HCT116 (cell line): ENCODE measurements around the gene BAG1. TPM values are rescaled to one million over a fixed set of nuclear protein-coding genes. Genes with fewer than 3 reads are reported as not detected.

ENCODE experiments used
- ATAC-seq: fragments of 200-7000 bp; cut with Tn5 transposase; 2 replicates; pipeline ENCODE4 v1.9.1; 2020; ENCODE audit warnings: mild to moderate bottlenecking, moderate library complexity
- BruUV-seq: library from RNA; stranded (reverse); fragments of 400-500 nt; replicated peaks from 2 replicates; lab custom pipeline; 2021; lab: Mats Ljungman, UMichigan
- CTCF ChIA-PET: fragments of 300-600 bp; sonication (Branson Sonifier 250); formaldehyde crosslinking; loops from one replicate; lab custom pipeline; 2021; ENCODE audit warnings: antibody characterized with exemption; lab: Charles Lee
- POLR2A ChIA-PET: fragments of 300-600, 350-600 bp; sonication (Branson Sonifier 250); formaldehyde crosslinking; loops from one replicate; lab custom pipeline; 2021; ENCODE audit warnings: antibody characterized with exemption; lab: Charles Lee
- RAD21 ChIA-PET, 2 experiments: fragments of 300-600 bp; sonication (Branson Sonifier 250); formaldehyde crosslinking; loops; one replicate each; lab custom pipeline; 2023; ENCODE audit warnings: low total read pairs in 2 of 2; ENCODE audit not compliant: uncharacterized antibody in 2 of 2, unreplicated experiment in 2 of 2, low non-redundant PET in 1 of 2; lab: Charles Lee
- DNase-seq: peaks from one replicate; pipeline ENCODE4 v3.0.0-alpha.2; 2010; ENCODE audit warnings: low read depth, low spot score
- H2AFZ ChIP-seq: fragments of 200-600 bp; shearing (Covaris generic), sonication (generic); 2 replicates; pipeline ENCODE4 v1.6.1; 2017; ENCODE audit warnings: low read depth, mixed run types, mixed read lengths, antibody characterized with exemption, low read length; ENCODE audit not compliant: poor library complexity, severe bottlenecking
- H3K27ac ChIP-seq: 2 replicates; pipeline ENCODE4 v1.5.1; 2012; ENCODE audit warnings: low read depth, low read length
- H3K27me3 ChIP-seq: fragments of 200-600 bp; sonication (generic); 2 replicates; pipeline ENCODE4 v1.6.1; 2016; ENCODE audit warnings: mixed run types, low read length, mixed read lengths; ENCODE audit not compliant: insufficient read depth
- H3K36me3 ChIP-seq, 2 experiments: fragments of 200-500 bp in 1 of 2; fragments of 200-600 bp in 1 of 2; sonication (Bioruptor generic) in 1 of 2; sonication (generic) in 1 of 2; 2 replicates each; pipeline versions ENCODE4 v1.5.1 to v1.6.1; 2014 to 2016; ENCODE audit warnings: low read length in 2 of 2, inconsistent platforms in 1 of 2, mixed read lengths in 1 of 2, mixed run types in 1 of 2; ENCODE audit not compliant: insufficient read depth in 2 of 2, control insufficient read depth in 1 of 2
- H3K4me1 ChIP-seq, 2 experiments: fragments of 200-600 bp in 1 of 2; sonication (generic) in 1 of 2; 2 replicates each; pipeline versions ENCODE4 v1.5.1 to v1.6.1; 2012 to 2017; ENCODE audit warnings: low read length in 2 of 2, inconsistent platforms in 1 of 2, mild to moderate bottlenecking in 1 of 2, mixed read lengths in 1 of 2, mixed run types in 1 of 2, moderate library complexity in 1 of 2; ENCODE audit not compliant: insufficient read depth in 2 of 2, control insufficient read depth in 1 of 2
- H3K4me2 ChIP-seq: fragments of 200-600 bp; sonication (generic); 2 replicates; pipeline ENCODE4 v1.6.1; 2017; ENCODE audit warnings: mixed run types, low read length, mixed read lengths
- H3K4me3 ChIP-seq, 2 experiments: fragments of 200-600 bp in 1 of 2; sonication (generic) in 1 of 2; replicated peaks in 1 of 2; 2 replicates each; pipeline ENCODE4 v1.5.1; 2011 to 2016; ENCODE audit warnings: low read length in 2 of 2, control low read depth in 1 of 2, low read depth in 1 of 2, mild to moderate bottlenecking in 1 of 2, mixed read lengths in 1 of 2, mixed run types in 1 of 2
- H3K79me2 ChIP-seq: fragments of 200-600 bp; sonication (generic); 2 replicates; pipeline ENCODE4 v1.6.1; 2017; ENCODE audit warnings: mild to moderate bottlenecking, mixed run types, low read length, moderate library complexity, mixed read lengths; ENCODE audit not compliant: insufficient read depth
- H3K9ac ChIP-seq: fragments of 200-600 bp; sonication (generic); 2 replicates; pipeline ENCODE4 v1.6.1; 2016; ENCODE audit warnings: low read length, mixed read lengths
- H3K9me2 ChIP-seq: fragments of 200-600 bp; sonication (generic), shearing (Covaris generic); 2 replicates; pipeline ENCODE4 v1.6.1; 2017; ENCODE audit warnings: mixed run types, mild to moderate bottlenecking, moderate library complexity; ENCODE audit not compliant: insufficient read depth
- H3K9me3 ChIP-seq, 2 experiments: fragments of 200-500 bp in 1 of 2; fragments of 200-600 bp in 1 of 2; sonication (Bioruptor generic) in 1 of 2; sonication (generic) in 1 of 2; 2 replicates each; pipeline ENCODE4 v1.6.1; 2014 to 2017; ENCODE audit warnings: low read length in 2 of 2, mixed read lengths in 2 of 2, inconsistent platforms in 1 of 2, low read depth in 1 of 2, mild to moderate bottlenecking in 1 of 2, mixed run types in 1 of 2, moderate library complexity in 1 of 2; ENCODE audit not compliant: control insufficient read depth in 1 of 2, insufficient read depth in 1 of 2
- H4K20me1 ChIP-seq: fragments of 200-600 bp; sonication (generic), shearing (Covaris generic); 2 replicates; pipeline ENCODE4 v1.6.1; 2017; ENCODE audit warnings: mixed run types, mild to moderate bottlenecking, moderate library complexity; ENCODE audit not compliant: insufficient read depth
- CEBPB ChIP-seq: IDR thresholded peaks from 2 replicates; pipeline ENCODE4 v1.6.1; 2012; ENCODE audit warnings: low read depth
- EGR1 ChIP-seq: IDR thresholded peaks from 2 replicates; pipeline ENCODE4 v1.6.1; 2012; ENCODE audit warnings: low read depth
- ELF1 ChIP-seq: IDR thresholded peaks from 2 replicates; pipeline ENCODE4 v1.6.1; 2012; ENCODE audit warnings: low read depth, borderline replicate concordance
- EZH2 ChIP-seq: fragments of 200-600 bp; sonication (generic); IDR thresholded peaks from 2 replicates; pipeline ENCODE4 v1.6.1; 2017; ENCODE audit warnings: antibody characterized with exemption, mixed run types
- FOSL1 ChIP-seq: IDR thresholded peaks from 2 replicates; pipeline ENCODE4 v1.6.1; 2012; ENCODE audit warnings: low read depth
- JUND ChIP-seq: IDR thresholded peaks from 2 replicates; pipeline ENCODE4 v1.6.1; 2012
- POLR2A ChIP-seq: IDR thresholded peaks from 2 replicates; pipeline ENCODE4 v1.7.0; 2011; ENCODE audit warnings: borderline replicate concordance; ENCODE audit not compliant: insufficient read depth, insufficient read length; ENCODE audit errors: extremely low read depth
- POLR2AphosphoS5 ChIP-seq: IDR thresholded peaks from 2 replicates; pipeline ENCODE4 v1.6.1; 2011; ENCODE audit warnings: mild to moderate bottlenecking, low read depth, low read length, moderate library complexity
- RAD21 ChIP-seq: IDR thresholded peaks from 2 replicates; pipeline ENCODE4 v1.6.1; 2012; ENCODE audit warnings: low read depth, mild to moderate bottlenecking
- SIN3A ChIP-seq: IDR thresholded peaks from 2 replicates; pipeline ENCODE4 v1.6.1; 2012; ENCODE audit warnings: low read depth
- SP1 ChIP-seq: IDR thresholded peaks from 2 replicates; pipeline ENCODE4 v1.6.1; 2012; ENCODE audit warnings: low read depth
- SRF ChIP-seq: IDR thresholded peaks from 2 replicates; pipeline ENCODE4 v1.6.1; 2012; ENCODE audit warnings: low read depth
- TCF7L2 ChIP-seq: IDR thresholded peaks from 2 replicates; pipeline ENCODE4 v1.7.0; 2011; ENCODE audit warnings: borderline replicate concordance, inconsistent platforms; ENCODE audit not compliant: insufficient read depth, insufficient read length; ENCODE audit errors: extremely low read depth
- YY1 ChIP-seq: IDR thresholded peaks from 2 replicates; pipeline ENCODE4 v1.6.1; 2011; ENCODE audit warnings: low read length, low read depth, moderate library complexity, mild to moderate bottlenecking; ENCODE audit not compliant: insufficient replicate concordance; ENCODE audit errors: extremely low read depth
- ZFX ChIP-seq: fragments of 450-650 bp; IDR thresholded peaks from 2 replicates; pipeline ENCODE4 v1.6.1; 2017
- ZNF274 ChIP-seq: fragments of 200-500 bp; sonication (Bioruptor generic); IDR thresholded peaks from 2 replicates; pipeline ENCODE4 v1.6.1; 2014; ENCODE audit warnings: mild to moderate bottlenecking, low read depth, low read length, inconsistent platforms
- intact Hi-C: fragments of 100-400 bp; cut with micrococcal nuclease; formaldehyde crosslinking; loops from 2 replicates; pipeline ENCODE4 v1.10.0; 2022
- total RNA-seq: library from RNA; stranded (reverse); gene quantifications from one replicate; pipeline ENCODE4 v1.2.1, GENCODE V29; 2021; ENCODE audit not compliant: unreplicated experiment
- TF ChIP-seq, protein P1 (sequence below): IDR thresholded peaks from 2 replicates; pipeline ENCODE4 v1.6.1; 2012
- TF ChIP-seq, protein P2 (sequence below): IDR thresholded peaks from 2 replicates; pipeline ENCODE4 v1.6.1; 2012; ENCODE audit warnings: low read depth
- TF ChIP-seq, protein P3 (sequence below): IDR thresholded peaks from 2 replicates; pipeline ENCODE4 v1.6.1; 2011; ENCODE audit warnings: mild to moderate bottlenecking, low read length, moderate library complexity; ENCODE audit not compliant: insufficient replicate concordance; ENCODE audit errors: extremely low read depth
- TF ChIP-seq, protein P4 (sequence below), 3 experiments: fragments of 200-600 bp in 1 of 3; sonication (generic) in 1 of 3; IDR thresholded peaks in 2 of 3; conservative IDR thresholded peaks in 1 of 3; 2 replicates each; pipeline ENCODE4 v1.5.1; 2012 to 2017; ENCODE audit warnings: low read depth in 2 of 3, low read length in 2 of 3, antibody characterized with exemption in 1 of 3, borderline replicate concordance in 1 of 3, control low read depth in 1 of 3, mild to moderate bottlenecking in 1 of 3, mixed read lengths in 1 of 3, mixed run types in 1 of 3, moderate library complexity in 1 of 3; ENCODE audit not compliant: insufficient read depth in 1 of 3

The BAG1 gene
- total RNA-seq, 1 experiment from 2014 or later = 58.2 TPM

DNA sequence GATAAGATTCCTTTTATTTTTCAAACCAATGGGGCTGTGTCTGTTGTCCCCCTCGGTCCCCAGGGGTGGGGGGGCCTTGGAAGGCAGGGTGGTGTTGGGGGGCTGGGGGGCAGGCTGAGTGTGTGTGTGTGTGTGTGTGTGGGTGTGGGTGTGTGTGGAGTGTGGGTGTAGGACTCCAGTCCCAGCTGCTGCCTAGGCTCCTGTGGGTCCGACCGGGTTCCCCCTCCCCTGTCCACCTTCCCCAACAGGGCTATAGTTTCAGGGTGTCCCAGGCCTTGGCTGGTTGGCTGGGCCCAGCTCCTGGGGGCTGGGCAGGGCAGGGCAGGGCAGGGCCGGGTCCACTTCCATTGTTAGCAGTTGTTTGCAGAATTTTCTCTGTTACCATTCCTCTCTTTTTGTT lies 23.7 kb upstream of the BAG1 start:
- RAD21 ChIA-PET = no interaction called here
- no peaks in the 10 kb centered on the region for H4K20me1 ChIP-seq
- CTCF ChIA-PET = interaction anchor here (1.2 kb wide), 1 partner anchor 165 kb away, joined by 4 read pairs; no protein-coding TSS in a partner anchor

More for the DNA sequence above, 23.7 kb upstream of the BAG1 start:
- TF ChIP-seq TCF7L2 (no peak), JUND (no peak), POLR2A (no peak), CEBPB (no peak), RAD21 (no peak), EGR1 (no peak), YY1 (no peak), SP1 (no peak), ELF1 (no peak), ZFX (no peak), EZH2 (no peak), FOSL1 (no peak), POLR2AphosphoS5 (no peak), SRF (no peak), SIN3A (no peak), ZNF274 (no peak)
- TF ChIP-seq, protein P1, sequence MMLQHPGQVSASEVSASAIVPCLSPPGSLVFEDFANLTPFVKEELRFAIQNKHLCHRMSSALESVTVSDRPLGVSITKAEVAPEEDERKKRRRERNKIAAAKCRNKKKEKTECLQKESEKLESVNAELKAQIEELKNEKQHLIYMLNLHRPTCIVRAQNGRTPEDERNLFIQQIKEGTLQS = no peak
- TF ChIP-seq, protein P2, sequence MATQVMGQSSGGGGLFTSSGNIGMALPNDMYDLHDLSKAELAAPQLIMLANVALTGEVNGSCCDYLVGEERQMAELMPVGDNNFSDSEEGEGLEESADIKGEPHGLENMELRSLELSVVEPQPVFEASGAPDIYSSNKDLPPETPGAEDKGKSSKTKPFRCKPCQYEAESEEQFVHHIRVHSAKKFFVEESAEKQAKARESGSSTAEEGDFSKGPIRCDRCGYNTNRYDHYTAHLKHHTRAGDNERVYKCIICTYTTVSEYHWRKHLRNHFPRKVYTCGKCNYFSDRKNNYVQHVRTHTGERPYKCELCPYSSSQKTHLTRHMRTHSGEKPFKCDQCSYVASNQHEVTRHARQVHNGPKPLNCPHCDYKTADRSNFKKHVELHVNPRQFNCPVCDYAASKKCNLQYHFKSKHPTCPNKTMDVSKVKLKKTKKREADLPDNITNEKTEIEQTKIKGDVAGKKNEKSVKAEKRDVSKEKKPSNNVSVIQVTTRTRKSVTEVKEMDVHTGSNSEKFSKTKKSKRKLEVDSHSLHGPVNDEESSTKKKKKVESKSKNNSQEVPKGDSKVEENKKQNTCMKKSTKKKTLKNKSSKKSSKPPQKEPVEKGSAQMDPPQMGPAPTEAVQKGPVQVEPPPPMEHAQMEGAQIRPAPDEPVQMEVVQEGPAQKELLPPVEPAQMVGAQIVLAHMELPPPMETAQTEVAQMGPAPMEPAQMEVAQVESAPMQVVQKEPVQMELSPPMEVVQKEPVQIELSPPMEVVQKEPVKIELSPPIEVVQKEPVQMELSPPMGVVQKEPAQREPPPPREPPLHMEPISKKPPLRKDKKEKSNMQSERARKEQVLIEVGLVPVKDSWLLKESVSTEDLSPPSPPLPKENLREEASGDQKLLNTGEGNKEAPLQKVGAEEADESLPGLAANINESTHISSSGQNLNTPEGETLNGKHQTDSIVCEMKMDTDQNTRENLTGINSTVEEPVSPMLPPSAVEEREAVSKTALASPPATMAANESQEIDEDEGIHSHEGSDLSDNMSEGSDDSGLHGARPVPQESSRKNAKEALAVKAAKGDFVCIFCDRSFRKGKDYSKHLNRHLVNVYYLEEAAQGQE = no peak
- TF ChIP-seq, protein P3, sequence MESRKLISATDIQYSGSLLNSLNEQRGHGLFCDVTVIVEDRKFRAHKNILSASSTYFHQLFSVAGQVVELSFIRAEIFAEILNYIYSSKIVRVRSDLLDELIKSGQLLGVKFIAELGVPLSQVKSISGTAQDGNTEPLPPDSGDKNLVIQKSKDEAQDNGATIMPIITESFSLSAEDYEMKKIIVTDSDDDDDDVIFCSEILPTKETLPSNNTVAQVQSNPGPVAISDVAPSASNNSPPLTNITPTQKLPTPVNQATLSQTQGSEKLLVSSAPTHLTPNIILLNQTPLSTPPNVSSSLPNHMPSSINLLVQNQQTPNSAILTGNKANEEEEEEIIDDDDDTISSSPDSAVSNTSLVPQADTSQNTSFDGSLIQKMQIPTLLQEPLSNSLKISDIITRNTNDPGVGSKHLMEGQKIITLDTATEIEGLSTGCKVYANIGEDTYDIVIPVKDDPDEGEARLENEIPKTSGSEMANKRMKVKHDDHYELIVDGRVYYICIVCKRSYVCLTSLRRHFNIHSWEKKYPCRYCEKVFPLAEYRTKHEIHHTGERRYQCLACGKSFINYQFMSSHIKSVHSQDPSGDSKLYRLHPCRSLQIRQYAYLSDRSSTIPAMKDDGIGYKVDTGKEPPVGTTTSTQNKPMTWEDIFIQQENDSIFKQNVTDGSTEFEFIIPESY = no peak
- TF ChIP-seq, protein P4, sequence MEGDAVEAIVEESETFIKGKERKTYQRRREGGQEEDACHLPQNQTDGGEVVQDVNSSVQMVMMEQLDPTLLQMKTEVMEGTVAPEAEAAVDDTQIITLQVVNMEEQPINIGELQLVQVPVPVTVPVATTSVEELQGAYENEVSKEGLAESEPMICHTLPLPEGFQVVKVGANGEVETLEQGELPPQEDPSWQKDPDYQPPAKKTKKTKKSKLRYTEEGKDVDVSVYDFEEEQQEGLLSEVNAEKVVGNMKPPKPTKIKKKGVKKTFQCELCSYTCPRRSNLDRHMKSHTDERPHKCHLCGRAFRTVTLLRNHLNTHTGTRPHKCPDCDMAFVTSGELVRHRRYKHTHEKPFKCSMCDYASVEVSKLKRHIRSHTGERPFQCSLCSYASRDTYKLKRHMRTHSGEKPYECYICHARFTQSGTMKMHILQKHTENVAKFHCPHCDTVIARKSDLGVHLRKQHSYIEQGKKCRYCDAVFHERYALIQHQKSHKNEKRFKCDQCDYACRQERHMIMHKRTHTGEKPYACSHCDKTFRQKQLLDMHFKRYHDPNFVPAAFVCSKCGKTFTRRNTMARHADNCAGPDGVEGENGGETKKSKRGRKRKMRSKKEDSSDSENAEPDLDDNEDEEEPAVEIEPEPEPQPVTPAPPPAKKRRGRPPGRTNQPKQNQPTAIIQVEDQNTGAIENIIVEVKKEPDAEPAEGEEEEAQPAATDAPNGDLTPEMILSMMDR (IDR thresholded peaks at IDR 0.05 in 2 of 3, conservative IDR thresholded peaks at IDR 0.05 in 1 of 3; ENCODE audit: borderline replicate concordance in 1 of 3, insufficient read depth in 1 of 3, low read depth in 2 of 3, low read length in 2 of 3) = no peak
- intact Hi-C loops = loop anchor here (5.0 kb wide), 1 partner anchor 434 kb away; no protein-coding TSS in a partner anchor
- Histone ChIP-seq H3K79me2 (peaks cover 29% of the 10 kb centered on the region), H3K9me3 (no peaks in the 10 kb centered on the region), H3K9ac (no peak overlapping the region), H3K4me1 (peaks cover 5 to 22% of the 10 kb centered on the region in 2 experiments; a peak in 2 of 4 replicates), H3K27ac (no peak overlapping the region), H3K4me2 (no peak overlapping the region), H3K9me2 (no peaks in the 10 kb centered on the region), H3K27me3 (no peaks in the 10 kb centered on the region), H3K36me3 (peaks cover 5 to 9% of the 10 kb centered on the region in 2 experiments; a peak in 2 of 4 replicates), H2AFZ (no peak overlapping the region), H3K4me3 (no peak overlapping the region)
- POLR2A ChIA-PET = no interaction called here
- ATAC-seq = no peak
- BruUV-seq = no TSS peak
- DNase-seq = no peak
